OCI-LY3 (cell line): Measurements from ENCODE around the gene BCAT1.

ENCODE experiments used
- EZH2phosphoT487 ChIP-seq: fragments of 200-600 bp; shearing (Covaris generic); IDR thresholded peaks from 2 replicates; pipeline ENCODE4 v1.6.1; 2018; ENCODE audit warnings: antibody characterized with exemption, mixed run types, low read depth
- TF ChIP-seq, protein P1 (sequence below): fragments of 200-600, 300-600 bp; sonication (generic); IDR thresholded peaks from 2 replicates; pipeline ENCODE4 v1.5.1; 2014; ENCODE audit warnings: antibody characterized with exemption, low read length, low read depth

DNA sequence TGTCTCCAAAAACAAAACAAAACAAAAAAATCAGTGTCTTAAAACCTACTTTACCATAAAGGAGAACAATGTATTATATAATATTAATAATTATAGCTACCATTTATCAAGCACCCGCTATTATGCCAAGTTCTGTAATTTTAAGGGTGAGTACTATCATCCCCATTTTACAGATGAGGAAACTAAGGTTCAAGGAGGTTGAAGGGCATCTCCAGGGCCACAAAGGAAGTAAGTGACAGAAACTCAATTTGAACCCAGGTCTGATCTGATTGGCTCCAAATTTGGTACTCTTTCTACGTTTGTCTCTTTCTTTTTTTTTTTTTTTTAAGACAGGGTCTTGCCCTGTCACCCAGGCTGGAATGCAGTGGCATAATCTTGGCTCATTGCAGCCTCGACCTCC lies 115.4 kb downstream of the BCAT1 start:
- TF ChIP-seq, protein P1, sequence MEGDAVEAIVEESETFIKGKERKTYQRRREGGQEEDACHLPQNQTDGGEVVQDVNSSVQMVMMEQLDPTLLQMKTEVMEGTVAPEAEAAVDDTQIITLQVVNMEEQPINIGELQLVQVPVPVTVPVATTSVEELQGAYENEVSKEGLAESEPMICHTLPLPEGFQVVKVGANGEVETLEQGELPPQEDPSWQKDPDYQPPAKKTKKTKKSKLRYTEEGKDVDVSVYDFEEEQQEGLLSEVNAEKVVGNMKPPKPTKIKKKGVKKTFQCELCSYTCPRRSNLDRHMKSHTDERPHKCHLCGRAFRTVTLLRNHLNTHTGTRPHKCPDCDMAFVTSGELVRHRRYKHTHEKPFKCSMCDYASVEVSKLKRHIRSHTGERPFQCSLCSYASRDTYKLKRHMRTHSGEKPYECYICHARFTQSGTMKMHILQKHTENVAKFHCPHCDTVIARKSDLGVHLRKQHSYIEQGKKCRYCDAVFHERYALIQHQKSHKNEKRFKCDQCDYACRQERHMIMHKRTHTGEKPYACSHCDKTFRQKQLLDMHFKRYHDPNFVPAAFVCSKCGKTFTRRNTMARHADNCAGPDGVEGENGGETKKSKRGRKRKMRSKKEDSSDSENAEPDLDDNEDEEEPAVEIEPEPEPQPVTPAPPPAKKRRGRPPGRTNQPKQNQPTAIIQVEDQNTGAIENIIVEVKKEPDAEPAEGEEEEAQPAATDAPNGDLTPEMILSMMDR: no peak
- TF ChIP-seq EZH2phosphoT487: no peak
